KMS-11 (cell line): Measurements from ENCODE around the gene GRID1.

ENCODE experiments used
- H2AFZ ChIP-seq: fragments of 200-600 bp; sonication (generic); 2 replicates; pipeline ENCODE4 v1.6.1; 2016; ENCODE audit warnings: antibody characterized with exemption, mixed run types, low read depth
- H3K27ac ChIP-seq: fragments of 200-600 bp; sonication (generic); 2 replicates; pipeline ENCODE4 v1.6.1; 2016; ENCODE audit warnings: mild to moderate bottlenecking, mixed run types
- H3K27me3 ChIP-seq: fragments of 200-600 bp; sonication (generic); 2 replicates; pipeline ENCODE4 v1.6.1; 2017; ENCODE audit warnings: mild to moderate bottlenecking, low read depth, mixed run types, moderate library complexity; ENCODE audit not compliant: insufficient read depth
- H3K36me3 ChIP-seq: fragments of 200-600 bp; sonication (generic); 2 replicates; pipeline ENCODE4 v1.6.1; 2017; ENCODE audit warnings: mild to moderate bottlenecking, mixed run types; ENCODE audit not compliant: insufficient read depth
- H3K4me1 ChIP-seq: fragments of 200-600 bp; sonication (generic); 2 replicates; pipeline ENCODE4 v1.6.1; 2016; ENCODE audit warnings: mild to moderate bottlenecking, low read depth, mixed run types; ENCODE audit not compliant: poor library complexity, severe bottlenecking
- H3K4me2 ChIP-seq: fragments of 200-600 bp; sonication (generic); 2 replicates; pipeline ENCODE4 v1.7.0; 2016; ENCODE audit warnings: mild to moderate bottlenecking, mixed run types
- H3K4me3 ChIP-seq: fragments of 200-600 bp; sonication (generic); IDR thresholded peaks from 2 replicates; pipeline ENCODE4 v1.6.1; 2017; ENCODE audit warnings: low read depth, low read length, mixed read lengths; ENCODE audit not compliant: insufficient read depth
- H3K79me2 ChIP-seq: fragments of 200-600 bp; sonication (generic); 2 replicates; pipeline ENCODE4 v1.6.1; 2016; ENCODE audit warnings: low read depth, mixed run types; ENCODE audit not compliant: insufficient read depth
- H3K9ac ChIP-seq: fragments of 200-600 bp; sonication (generic); 2 replicates; pipeline ENCODE4 v1.6.1; 2016; ENCODE audit warnings: mild to moderate bottlenecking, mixed run types
- H4K20me1 ChIP-seq: fragments of 200-600 bp; sonication (generic); 2 replicates; pipeline ENCODE4 v1.6.1; 2016; ENCODE audit warnings: mild to moderate bottlenecking, mixed run types; ENCODE audit not compliant: insufficient read depth
- TF ChIP-seq, protein P1 (sequence below): fragments of 200-600 bp; sonication (generic); conservative IDR thresholded peaks from 2 replicates; pipeline ENCODE4 v1.6.1; 2017; ENCODE audit warnings: low read depth, mild to moderate bottlenecking, antibody characterized with exemption, low read length, moderate library complexity, mixed read lengths

The GRID1 gene

GRCh38 chr10:85741626-85742300 is 624.8 kb downstream of the GRID1 start:
- H3K4me2 ChIP-seq = 0 out of 2 replicates have a peak overlapping the region, but pooled peaks have one; percentile 42
- no peak overlapping the region for H3K27ac ChIP-seq
- H2AFZ ChIP-seq = peak overlapping the region; percentile 31; the same call in 1 of the 2 replicates
- H3K36me3 ChIP-seq = no peaks in the 10 kb centered on the region
- TF ChIP-seq, protein P1, sequence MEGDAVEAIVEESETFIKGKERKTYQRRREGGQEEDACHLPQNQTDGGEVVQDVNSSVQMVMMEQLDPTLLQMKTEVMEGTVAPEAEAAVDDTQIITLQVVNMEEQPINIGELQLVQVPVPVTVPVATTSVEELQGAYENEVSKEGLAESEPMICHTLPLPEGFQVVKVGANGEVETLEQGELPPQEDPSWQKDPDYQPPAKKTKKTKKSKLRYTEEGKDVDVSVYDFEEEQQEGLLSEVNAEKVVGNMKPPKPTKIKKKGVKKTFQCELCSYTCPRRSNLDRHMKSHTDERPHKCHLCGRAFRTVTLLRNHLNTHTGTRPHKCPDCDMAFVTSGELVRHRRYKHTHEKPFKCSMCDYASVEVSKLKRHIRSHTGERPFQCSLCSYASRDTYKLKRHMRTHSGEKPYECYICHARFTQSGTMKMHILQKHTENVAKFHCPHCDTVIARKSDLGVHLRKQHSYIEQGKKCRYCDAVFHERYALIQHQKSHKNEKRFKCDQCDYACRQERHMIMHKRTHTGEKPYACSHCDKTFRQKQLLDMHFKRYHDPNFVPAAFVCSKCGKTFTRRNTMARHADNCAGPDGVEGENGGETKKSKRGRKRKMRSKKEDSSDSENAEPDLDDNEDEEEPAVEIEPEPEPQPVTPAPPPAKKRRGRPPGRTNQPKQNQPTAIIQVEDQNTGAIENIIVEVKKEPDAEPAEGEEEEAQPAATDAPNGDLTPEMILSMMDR = no peak
- no peak overlapping the region for H3K9ac ChIP-seq
- H4K20me1 ChIP-seq = no peaks in the 10 kb centered on the region
- peaks cover 4% of the 10 kb centered on the region for H3K4me1 ChIP-seq
- no peaks in the 10 kb centered on the region for H3K27me3 ChIP-seq
- H3K4me3 ChIP-seq = no peak overlapping the region
- no peaks in the 10 kb centered on the region for H3K79me2 ChIP-seq

DNA sequence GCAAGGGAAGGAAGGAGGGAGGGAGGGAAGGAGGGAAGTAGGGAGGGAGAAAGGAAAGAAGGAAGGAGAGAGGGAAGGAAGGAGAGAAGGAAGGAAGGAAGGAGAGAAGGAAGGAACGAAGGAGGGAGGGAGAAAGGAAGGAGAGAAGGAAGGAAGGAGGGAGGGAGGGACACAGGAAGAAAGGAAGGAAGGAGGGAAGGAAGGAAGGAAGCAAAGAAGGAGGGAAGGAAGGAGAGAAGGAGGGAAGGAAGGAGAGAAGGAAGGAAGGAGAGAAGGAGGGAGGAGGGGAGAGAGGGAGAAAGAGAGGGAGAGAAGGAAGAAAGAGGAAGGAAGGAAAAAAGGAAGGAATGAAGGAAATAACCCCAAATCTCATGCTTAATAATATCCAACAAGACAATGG is 630.6 kb downstream of the GRID1 start:
- H3K4me3 ChIP-seq = no peak overlapping the region
- H3K27ac ChIP-seq = no peak overlapping the region
- H3K79me2 ChIP-seq = no peaks in the 10 kb centered on the region
- H3K36me3 ChIP-seq = no peaks in the 10 kb centered on the region
- no peaks in the 10 kb centered on the region for H4K20me1 ChIP-seq
- no peak overlapping the region for H2AFZ ChIP-seq
- no peak overlapping the region for H3K9ac ChIP-seq
- no peaks in the 10 kb centered on the region for H3K27me3 ChIP-seq
- no peak overlapping the region for H3K4me2 ChIP-seq
- H3K4me1 ChIP-seq = no peaks in the 10 kb centered on the region
- TF ChIP-seq, protein P1 = no peak

DNA sequence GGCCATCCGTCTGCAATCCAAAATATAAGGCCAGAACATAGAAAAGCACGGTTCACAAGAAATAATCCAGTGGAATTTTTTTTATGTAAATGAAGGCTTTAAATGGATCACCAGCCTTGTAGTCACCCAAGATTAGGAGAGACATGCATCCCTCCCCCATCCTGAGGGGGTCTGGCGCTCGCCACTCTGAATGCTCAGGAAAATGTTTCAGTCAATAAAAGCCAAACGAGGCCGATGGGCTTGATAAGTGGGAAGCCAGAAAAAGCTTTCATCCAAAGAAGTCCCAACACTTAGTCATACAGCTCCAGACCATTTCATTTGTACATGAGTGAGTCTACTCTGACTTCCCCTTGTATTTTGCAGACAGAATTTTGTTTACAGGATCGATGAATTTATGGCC is 631.8 kb downstream of the GRID1 start:
- TF ChIP-seq, protein P1 = no peak
- no peaks in the 10 kb centered on the region for H3K36me3 ChIP-seq
- no peak overlapping the region for H3K9ac ChIP-seq
- no peaks in the 10 kb centered on the region for H3K4me1 ChIP-seq
- no peaks in the 10 kb centered on the region for H3K79me2 ChIP-seq
- no peaks in the 10 kb centered on the region for H3K27me3 ChIP-seq
- H3K27ac ChIP-seq = no peak overlapping the region
- no peaks in the 10 kb centered on the region for H4K20me1 ChIP-seq
- H3K4me3 ChIP-seq = no peak overlapping the region
- no peak overlapping the region for H2AFZ ChIP-seq
- H3K4me2 ChIP-seq = no peak overlapping the region

GRCh38 chr10:85724215-85724614 is 642.4 kb downstream of the GRID1 start:
- Histone ChIP-seq H3K4me2 (no peak overlapping the region), H3K27me3 (no peaks in the 10 kb centered on the region), H3K9ac (no peak overlapping the region), H3K27ac (no peak overlapping the region), H3K4me1 (no peaks in the 10 kb centered on the region), H3K36me3 (no peaks in the 10 kb centered on the region), H3K4me3 (no peak overlapping the region), H2AFZ (no peak overlapping the region), H3K79me2 (no peaks in the 10 kb centered on the region), H4K20me1 (no peaks in the 10 kb centered on the region)
- TF ChIP-seq, protein P1 = no peak
